Measurements from ENCODE around the gene PTGR3.

PTGR3 gene

DNA sequence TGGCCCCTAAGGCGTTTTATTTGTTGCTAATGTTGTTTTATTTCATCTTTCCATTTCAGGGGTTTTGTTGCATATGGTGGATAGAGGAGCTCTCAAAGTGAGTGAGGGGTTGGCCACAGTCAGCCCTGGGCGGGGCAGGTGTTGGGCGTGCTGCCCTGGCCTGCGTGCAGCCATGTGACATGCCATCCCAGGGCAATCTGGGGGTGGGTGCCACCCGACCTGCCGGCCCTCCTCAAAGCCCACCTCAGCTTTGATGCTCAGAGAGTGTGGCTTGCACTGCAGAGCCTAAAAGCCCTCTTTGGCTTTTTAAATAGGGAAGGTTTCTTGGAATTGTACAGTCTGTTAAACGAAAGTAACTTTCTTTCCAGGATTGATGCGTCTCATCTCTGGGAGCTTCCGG is 20.0 kb upstream of the PTGR3 start:
- Histone ChIP-seq H3K4me3 (ENCODE audit: low read depth in 1 of 2, low read length in 1 of 2) (no peak overlapping the region), H3K36me3 (no peaks in the 10 kb centered on the region), H3K27me3 (no peaks in the 10 kb centered on the region), H3K9me3 (no peaks in the 10 kb centered on the region), H3K27ac (no peak overlapping the region), H3K4me1 (ENCODE audit: control insufficient read depth in 1 of 2, insufficient read depth in 1 of 2, low read depth in 1 of 2, low read length in 1 of 2) (peaks cover 4% of the 10 kb centered on the region in 2 experiments)
- TF ChIP-seq, protein P1, sequence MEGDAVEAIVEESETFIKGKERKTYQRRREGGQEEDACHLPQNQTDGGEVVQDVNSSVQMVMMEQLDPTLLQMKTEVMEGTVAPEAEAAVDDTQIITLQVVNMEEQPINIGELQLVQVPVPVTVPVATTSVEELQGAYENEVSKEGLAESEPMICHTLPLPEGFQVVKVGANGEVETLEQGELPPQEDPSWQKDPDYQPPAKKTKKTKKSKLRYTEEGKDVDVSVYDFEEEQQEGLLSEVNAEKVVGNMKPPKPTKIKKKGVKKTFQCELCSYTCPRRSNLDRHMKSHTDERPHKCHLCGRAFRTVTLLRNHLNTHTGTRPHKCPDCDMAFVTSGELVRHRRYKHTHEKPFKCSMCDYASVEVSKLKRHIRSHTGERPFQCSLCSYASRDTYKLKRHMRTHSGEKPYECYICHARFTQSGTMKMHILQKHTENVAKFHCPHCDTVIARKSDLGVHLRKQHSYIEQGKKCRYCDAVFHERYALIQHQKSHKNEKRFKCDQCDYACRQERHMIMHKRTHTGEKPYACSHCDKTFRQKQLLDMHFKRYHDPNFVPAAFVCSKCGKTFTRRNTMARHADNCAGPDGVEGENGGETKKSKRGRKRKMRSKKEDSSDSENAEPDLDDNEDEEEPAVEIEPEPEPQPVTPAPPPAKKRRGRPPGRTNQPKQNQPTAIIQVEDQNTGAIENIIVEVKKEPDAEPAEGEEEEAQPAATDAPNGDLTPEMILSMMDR (IDR thresholded peaks at IDR 0.05), result no peak

DNA sequence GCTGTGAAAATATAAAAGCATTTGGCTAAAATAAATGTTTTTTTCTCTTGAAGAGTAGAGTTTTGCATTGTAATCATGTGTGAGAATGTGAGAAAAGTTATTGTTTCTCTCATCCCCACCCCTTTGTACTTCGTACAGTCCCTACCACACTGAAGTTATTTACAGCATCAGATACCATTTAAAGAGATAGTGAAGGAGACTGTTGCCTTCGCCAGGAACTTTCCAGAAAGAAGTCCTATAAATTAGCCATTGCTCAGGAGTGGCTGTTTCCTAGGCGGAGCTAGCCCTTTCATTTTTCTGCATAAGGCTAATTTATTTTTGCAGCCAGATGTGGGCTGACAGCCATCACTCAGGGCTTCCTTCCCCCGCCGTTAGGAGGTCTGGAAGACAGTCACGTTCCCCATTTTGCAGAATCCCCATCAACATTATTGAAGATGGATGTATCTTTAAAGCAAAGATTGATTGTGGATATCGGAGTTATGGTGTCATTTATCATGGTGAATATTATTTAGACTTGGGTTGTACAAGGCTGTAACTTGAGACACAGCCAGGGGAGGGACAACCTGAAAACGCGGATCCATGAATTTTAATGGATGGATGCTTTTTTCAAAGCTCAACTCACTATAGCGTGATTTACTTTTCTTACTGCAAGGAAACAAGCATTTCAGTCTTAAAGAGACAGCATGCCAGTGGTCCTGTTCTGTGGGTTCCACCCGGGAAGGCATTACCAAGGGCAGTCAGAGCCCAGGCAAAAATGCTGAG is 18.8 kb upstream of the PTGR3 start:
- H3K36me3 ChIP-seq, result no peaks in the 10 kb centered on the region
- no peaks in the 10 kb centered on the region for H3K27me3 ChIP-seq
- peaks cover 4% of the 10 kb centered on the region in 2 experiments for H3K4me1 ChIP-seq (ENCODE audit: control insufficient read depth in 1 of 2, insufficient read depth in 1 of 2, low read depth in 1 of 2, low read length in 1 of 2)
- TF ChIP-seq, protein P1 (IDR thresholded peaks at IDR 0.05), result no peak
- H3K4me3 ChIP-seq (ENCODE audit: low read depth in 1 of 2, low read length in 1 of 2), result no peak overlapping the region
- H3K9me3 ChIP-seq, result no peaks in the 10 kb centered on the region
- H3K27ac ChIP-seq, result no peak overlapping the region

DNA sequence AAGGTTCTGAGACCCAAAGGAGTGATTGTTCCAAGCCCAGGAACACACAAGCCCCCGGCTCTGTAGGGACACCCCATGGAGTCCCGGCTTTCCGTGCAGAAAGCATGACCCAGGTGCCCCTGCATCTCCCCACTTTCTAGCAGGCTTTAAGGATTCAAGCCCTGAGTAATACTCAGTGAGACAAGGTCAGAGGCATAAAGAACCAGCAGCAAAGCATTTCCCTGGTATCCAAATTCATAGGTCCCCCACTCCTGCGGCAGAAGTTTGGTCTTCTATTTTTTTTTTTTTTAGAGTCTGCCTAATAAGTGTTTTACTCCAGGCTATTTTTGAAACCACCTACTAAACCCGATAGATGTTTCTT is 18.0 kb upstream of the PTGR3 start:
- no peak overlapping the region for H3K27ac ChIP-seq
- no peaks in the 10 kb centered on the region for H3K9me3 ChIP-seq
- H3K27me3 ChIP-seq, result no peaks in the 10 kb centered on the region
- TF ChIP-seq, protein P1 (IDR thresholded peaks at IDR 0.05), result no peak
- H3K36me3 ChIP-seq, result no peaks in the 10 kb centered on the region
- H3K4me3 ChIP-seq (ENCODE audit: low read depth in 1 of 2, low read length in 1 of 2), result no peak overlapping the region
- peaks cover 4% of the 10 kb centered on the region in 2 experiments for H3K4me1 ChIP-seq (ENCODE audit: control insufficient read depth in 1 of 2, insufficient read depth in 1 of 2, low read depth in 1 of 2, low read length in 1 of 2)

DNA sequence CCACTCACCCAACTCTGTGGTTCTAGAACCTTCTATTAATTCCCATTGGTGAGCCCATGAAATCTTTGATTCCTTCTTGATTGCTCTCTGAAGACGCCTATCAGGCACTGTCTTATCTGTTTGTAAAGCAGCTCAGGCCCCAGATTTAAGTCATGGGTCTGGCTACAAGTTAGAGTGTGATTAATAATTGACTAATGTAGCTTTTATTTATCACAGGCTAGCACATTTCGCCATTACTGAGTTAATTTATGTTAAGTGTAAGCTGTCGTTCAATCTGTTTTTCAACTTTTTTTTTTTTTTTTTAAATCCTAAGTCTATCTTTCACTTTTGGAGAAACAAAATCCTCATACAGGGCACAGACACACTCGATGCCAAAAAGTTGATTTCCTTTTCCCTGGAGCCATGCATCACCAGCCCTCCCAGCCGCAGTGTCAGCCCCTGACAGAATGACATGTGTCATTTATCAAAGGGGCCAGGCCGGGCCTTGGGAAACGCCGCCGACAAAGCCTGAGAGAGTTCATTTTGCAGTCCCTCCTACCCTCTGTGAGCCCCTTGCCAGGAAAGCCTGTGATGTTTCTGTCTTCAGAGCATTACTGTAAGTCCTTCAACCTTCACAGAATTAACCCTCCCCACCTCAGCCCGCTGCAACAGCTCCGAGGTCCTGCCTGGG is 17.5 kb upstream of the PTGR3 start:
- no peaks in the 10 kb centered on the region for H3K9me3 ChIP-seq
- H3K27me3 ChIP-seq, result no peaks in the 10 kb centered on the region
- no peaks in the 10 kb centered on the region for H3K36me3 ChIP-seq
- H3K4me1 ChIP-seq (ENCODE audit: control insufficient read depth in 1 of 2, insufficient read depth in 1 of 2, low read depth in 1 of 2, low read length in 1 of 2), result peaks cover 4% of the 10 kb centered on the region in 2 experiments
- TF ChIP-seq, protein P1 (IDR thresholded peaks at IDR 0.05), result no peak
- H3K27ac ChIP-seq, result no peak overlapping the region
- H3K4me3 ChIP-seq (ENCODE audit: low read depth in 1 of 2, low read length in 1 of 2), result no peak overlapping the region

DNA sequence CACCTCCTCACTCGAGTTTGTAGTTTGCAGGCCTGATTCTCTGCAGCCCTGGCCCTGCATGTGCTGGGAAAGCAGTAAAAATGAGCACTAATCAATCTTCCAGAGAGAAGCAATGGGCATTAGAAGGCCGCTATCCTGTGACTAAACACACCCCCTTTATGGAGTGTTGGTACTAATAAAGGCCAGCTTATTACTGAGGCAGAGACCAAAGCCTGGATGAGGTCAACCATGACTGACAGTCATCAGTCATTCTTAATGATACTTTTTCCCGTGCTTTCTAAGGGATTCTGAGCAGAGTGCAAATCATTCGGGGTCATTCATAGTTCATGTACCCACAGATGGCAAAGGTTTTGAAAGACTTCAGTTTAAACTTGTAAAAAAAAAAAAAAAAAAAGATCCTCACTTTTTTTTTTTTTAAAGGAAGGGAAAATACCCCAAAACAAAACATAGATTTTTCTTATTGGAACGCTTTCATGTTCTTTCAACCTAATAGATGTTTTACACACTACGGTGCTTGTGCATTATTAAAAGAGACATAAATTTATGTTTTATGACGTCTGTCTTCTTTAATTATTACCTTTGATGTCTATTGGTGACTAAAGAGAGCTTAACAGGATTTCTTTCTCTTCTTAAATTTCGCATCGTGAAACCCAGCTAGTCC is 14.9 kb upstream of the PTGR3 start:
- Histone ChIP-seq H3K27ac (no peak overlapping the region), H3K9me3 (no peaks in the 10 kb centered on the region), H3K27me3 (no peaks in the 10 kb centered on the region), H3K4me1 (ENCODE audit: control insufficient read depth in 1 of 2, insufficient read depth in 1 of 2, low read depth in 1 of 2, low read length in 1 of 2) (peaks cover 0 to 4% of the 10 kb centered on the region in 2 experiments), H3K4me3 (ENCODE audit: low read depth in 1 of 2, low read length in 1 of 2) (no peak overlapping the region), H3K36me3 (no peaks in the 10 kb centered on the region)
- TF ChIP-seq, protein P1 (IDR thresholded peaks at IDR 0.05), result no peak
